ENCODE data around the gene GNGT1. TPM values are rescaled to one million over a fixed set of nuclear protein-coding genes. Genes with fewer than 3 reads are reported as not detected.
"Not testable (repeated sequence)": the region's sequence is repeated elsewhere in the genome, so short reads cannot be mapped to it uniquely, and the experiment has no call there.

The GNGT1 gene
- polyA plus RNA-seq, 3 donors from 2014 or later, result not detected

DNA sequence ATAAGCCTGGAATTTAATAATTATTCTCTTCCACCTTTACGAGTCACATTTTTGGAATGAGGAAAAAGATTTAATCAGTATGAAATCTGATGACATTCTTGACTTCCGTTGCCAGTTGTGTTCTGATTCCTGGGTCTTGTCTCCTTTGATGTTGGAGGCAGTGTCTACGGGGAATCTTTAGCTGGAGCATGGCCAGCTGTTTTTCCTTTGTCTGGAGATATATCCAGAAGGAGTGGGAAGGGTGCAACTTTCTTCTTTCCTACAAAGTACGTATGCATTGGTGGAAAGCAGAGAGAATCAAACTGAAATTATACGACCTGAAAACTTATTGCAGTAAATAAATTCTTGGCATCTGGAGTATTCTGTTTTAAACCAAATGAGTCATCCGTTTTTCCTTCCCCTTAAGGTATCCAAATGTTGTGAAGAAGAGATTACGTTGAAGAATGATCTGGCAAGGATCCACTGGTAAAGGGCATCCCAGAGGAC, 8.3 kb downstream of the GNGT1 start:
- peaks cover 0 to 1% (median 0%) of the 10 kb centered on the region in 6 donors for H3K9me3 Mint-ChIP-seq
- no peaks in the 10 kb centered on the region for H3K4me1 Mint-ChIP-seq
- DNase-seq, result no peak
- peaks cover 0 to 4% (median 0%) of the 10 kb centered on the region in 3 donors for H3K36me3 Mint-ChIP-seq
- no peak overlapping the region for H3K4me3 Mint-ChIP-seq
- no peak overlapping the region for H3K27ac Mint-ChIP-seq
- H3K27me3 Mint-ChIP-seq (ENCODE audit: low read depth in 3 of 3), result peaks cover 2 to 4% (median 4%) of the 10 kb centered on the region in 3 donors

GRCh38 chr7:93915206-93915842, 9.0 kb downstream of the GNGT1 start:
- not testable (repeated sequence) for H3K9me3 Mint-ChIP-seq; H3K4me3 Mint-ChIP-seq; H3K27me3 Mint-ChIP-seq (ENCODE audit: low read depth in 3 of 3); H3K36me3 Mint-ChIP-seq; DNase-seq; H3K4me1 Mint-ChIP-seq; H3K27ac Mint-ChIP-seq

DNA sequence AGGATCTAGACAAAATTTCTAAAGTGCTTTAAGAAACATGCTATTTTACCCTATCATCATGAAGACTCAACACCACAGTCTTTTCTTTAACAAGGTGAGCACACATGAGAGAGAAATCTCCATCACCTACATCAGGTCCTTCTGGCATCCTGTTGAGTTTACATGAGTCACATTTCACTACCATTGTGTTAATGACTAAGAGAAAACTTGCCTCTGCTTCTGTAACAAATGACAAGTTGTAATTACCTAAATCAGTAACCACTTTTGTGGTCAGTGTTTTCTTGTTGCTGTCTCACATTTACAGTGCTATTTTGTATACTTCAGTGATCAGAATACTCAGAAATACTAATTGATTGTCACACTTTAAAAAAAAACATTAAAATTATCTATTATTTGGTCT, 9.5 kb downstream of the GNGT1 start:
- not testable (repeated sequence) for DNase-seq; H3K9me3 Mint-ChIP-seq; H3K27me3 Mint-ChIP-seq (ENCODE audit: low read depth in 3 of 3); H3K4me1 Mint-ChIP-seq; H3K4me3 Mint-ChIP-seq; H3K27ac Mint-ChIP-seq; H3K36me3 Mint-ChIP-seq

DNA sequence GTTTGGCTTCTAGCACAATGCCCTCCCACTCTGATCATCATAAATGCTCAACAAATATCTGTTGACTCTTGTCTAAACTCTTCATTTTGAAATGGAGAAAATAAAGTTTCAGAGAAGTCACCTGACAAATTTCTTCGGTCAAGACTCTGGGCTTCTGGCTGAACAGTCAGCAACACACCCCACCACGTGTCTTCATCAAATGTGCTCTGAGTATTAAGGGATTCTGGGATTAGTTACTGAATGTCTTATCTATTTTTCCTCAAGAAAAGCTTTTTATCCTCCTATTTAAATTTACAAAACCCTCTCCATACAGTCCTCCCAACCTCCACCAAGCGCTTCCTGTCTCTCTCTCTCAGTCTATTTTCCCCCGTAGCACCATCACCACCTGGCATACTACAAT, 9.9 kb downstream of the GNGT1 start:
- not testable (repeated sequence) for H3K9me3 Mint-ChIP-seq, H3K4me3 Mint-ChIP-seq, H3K36me3 Mint-ChIP-seq, H3K4me1 Mint-ChIP-seq, H3K27ac Mint-ChIP-seq, DNase-seq
- H3K27me3 Mint-ChIP-seq (ENCODE audit: low read depth in 3 of 3), result peaks cover 0 to 11% (median 4%) of the 10 kb centered on the region in 3 donors

GRCh38 chr7:93920496-93921182, 14.3 kb downstream of the GNGT1 start:
- DNase-seq, result no peak
- H3K9me3 Mint-ChIP-seq, result peaks cover 0 to 1% (median 0%) of the 10 kb centered on the region in 6 donors
- H3K4me1 Mint-ChIP-seq, result peaks cover 0 to 4% of the 10 kb centered on the region in 2 donors
- no peaks in the 10 kb centered on the region for H3K36me3 Mint-ChIP-seq
- H3K27ac Mint-ChIP-seq, result no peak overlapping the region
- peaks cover 6 to 17% (median 13%) of the 10 kb centered on the region in 3 donors for H3K27me3 Mint-ChIP-seq (ENCODE audit: low read depth in 3 of 3)
- peak overlapping the region in 2 of 5 donors; percentile 38 to 72 for H3K4me3 Mint-ChIP-seq

DNA sequence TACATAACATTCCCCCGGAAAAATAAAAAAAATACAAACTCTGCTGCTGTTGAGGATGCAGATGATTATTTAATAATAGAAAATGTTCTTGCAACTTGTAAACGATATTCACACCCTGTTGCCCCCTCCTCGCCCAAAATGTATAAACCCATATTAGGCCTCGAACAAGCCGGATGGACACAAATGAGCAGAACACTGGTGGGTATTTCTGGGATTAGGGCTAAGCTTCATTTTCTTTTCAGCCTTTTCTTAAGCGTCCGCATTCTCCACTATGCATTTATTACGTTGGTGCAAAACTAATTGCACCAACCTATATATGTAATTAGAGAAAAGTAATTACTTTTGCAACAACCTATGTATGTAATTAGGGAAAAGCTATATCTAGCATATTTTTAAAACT, 14.8 kb downstream of the GNGT1 start:
- no peaks in the 10 kb centered on the region for H3K36me3 Mint-ChIP-seq
- H3K27ac Mint-ChIP-seq, result no peak overlapping the region
- H3K9me3 Mint-ChIP-seq, result peaks cover 0 to 1% (median 0%) of the 10 kb centered on the region in 6 donors
- H3K4me3 Mint-ChIP-seq, result peak overlapping the region; percentile 13 to 72 (median 54)
- DNase-seq, result no peak
- H3K4me1 Mint-ChIP-seq, result peaks cover 0 to 4% of the 10 kb centered on the region in 2 donors
- peaks cover 6 to 17% (median 13%) of the 10 kb centered on the region in 3 donors for H3K27me3 Mint-ChIP-seq (ENCODE audit: low read depth in 3 of 3)

- DNase-seq, result peak in 1 of 3 donors; percentile 16
- Mint-ChIP-seq H3K27ac (no peak within 1 kb of the TSS), H3K27me3 (ENCODE audit: low read depth in 3 of 3) (peaks cover 6 to 13% (median 9%) of the 10 kb centered on the region in 3 donors), H3K36me3 (no peaks in the 10 kb centered on the region), H3K9me3 (no peaks in the 10 kb centered on the region), H3K4me3 (peak within 1 kb of the TSS; percentile 54 to 77 (median 65)), H3K4me1 (peaks cover 0 to 4% of the 10 kb centered on the region in 2 donors)
Observed at GRCh38 chr7:93921607-93922566, 15.5 kb downstream of the GNGT1 start, which contains the start of gene GNG11. GNG11 (plus strand) TSS chr7:93921735; CDS start chr7:93922138, 403 bp downstream.

DNA sequence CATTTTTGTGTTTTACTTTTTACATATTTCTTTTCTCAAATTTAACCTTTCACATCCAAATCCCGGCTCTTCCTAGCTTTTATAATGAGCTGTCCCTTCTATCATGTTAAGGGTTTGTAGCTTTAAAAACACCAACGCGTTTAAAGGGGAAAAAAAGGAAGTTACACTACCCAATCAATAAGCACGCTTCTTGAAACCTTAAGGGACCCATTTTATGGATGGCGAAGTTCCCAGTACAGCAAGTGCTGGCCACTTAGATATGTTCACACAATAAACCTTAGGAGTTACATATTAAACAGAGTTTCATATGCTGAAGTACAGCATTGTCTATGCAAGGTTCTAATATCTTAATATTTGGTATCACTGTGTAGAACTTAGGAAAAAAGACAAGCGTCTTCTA, 16.9 kb downstream of the GNGT1 start:
- H3K27me3 Mint-ChIP-seq (ENCODE audit: low read depth in 3 of 3), result peaks cover 6 to 13% (median 9%) of the 10 kb centered on the region in 3 donors
- no peak for DNase-seq
- H3K9me3 Mint-ChIP-seq, result no peaks in the 10 kb centered on the region
- H3K4me1 Mint-ChIP-seq, result peaks cover 0 to 4% of the 10 kb centered on the region in 2 donors
- no peaks in the 10 kb centered on the region for H3K36me3 Mint-ChIP-seq
- no peak overlapping the region for H3K27ac Mint-ChIP-seq
- H3K4me3 Mint-ChIP-seq, result no peak overlapping the region

GRCh38 chr7:93923942-93924341, 17.6 kb downstream of the GNGT1 start:
- no peak for DNase-seq
- H3K27me3 Mint-ChIP-seq (ENCODE audit: low read depth in 3 of 3), result peaks cover 6 to 13% (median 9%) of the 10 kb centered on the region in 3 donors
- H3K36me3 Mint-ChIP-seq, result no peaks in the 10 kb centered on the region
- no peaks in the 10 kb centered on the region for H3K9me3 Mint-ChIP-seq
- peaks cover 0 to 4% of the 10 kb centered on the region in 2 donors for H3K4me1 Mint-ChIP-seq
- H3K4me3 Mint-ChIP-seq, result no peak overlapping the region
- H3K27ac Mint-ChIP-seq, result no peak overlapping the region

DNA sequence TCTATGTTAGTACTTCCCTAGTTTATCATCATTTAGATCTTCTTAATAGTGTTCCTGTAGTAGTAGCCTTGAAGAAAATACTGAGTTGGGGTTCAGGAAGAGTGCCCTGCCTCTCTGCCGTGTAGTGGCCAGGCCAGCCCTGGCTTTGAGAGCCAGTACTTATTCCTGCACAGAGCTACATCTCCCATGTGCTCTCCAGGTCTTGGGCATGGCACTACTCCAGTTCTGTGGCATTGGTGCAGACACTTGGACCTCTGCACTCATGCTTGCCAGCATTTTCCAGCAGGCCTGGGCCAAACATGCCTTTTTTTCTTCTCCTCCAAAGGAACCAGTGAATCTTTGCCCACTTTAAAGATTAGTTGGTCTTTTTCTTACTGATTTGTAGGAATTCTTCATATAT, 20.4 kb downstream of the GNGT1 start:
- H3K4me3 Mint-ChIP-seq, result no peak overlapping the region
- no peak overlapping the region for H3K27ac Mint-ChIP-seq
- no peak for DNase-seq
- no peaks in the 10 kb centered on the region for H3K9me3 Mint-ChIP-seq
- no peaks in the 10 kb centered on the region for H3K36me3 Mint-ChIP-seq
- peaks cover 0 to 2% of the 10 kb centered on the region in 2 donors for H3K4me1 Mint-ChIP-seq
- H3K27me3 Mint-ChIP-seq (ENCODE audit: low read depth in 3 of 3), result peaks cover 6 to 9% (median 8%) of the 10 kb centered on the region in 3 donors

GRCh38 chr7:93927585-93927984, 21.2 kb downstream of the GNGT1 start:
- H3K36me3 Mint-ChIP-seq, result no peaks in the 10 kb centered on the region
- H3K4me3 Mint-ChIP-seq, result no peak overlapping the region
- H3K27ac Mint-ChIP-seq, result no peak overlapping the region
- no peak for DNase-seq
- H3K27me3 Mint-ChIP-seq (ENCODE audit: low read depth in 3 of 3), result peaks cover 6 to 8% (median 7%) of the 10 kb centered on the region in 3 donors
- H3K9me3 Mint-ChIP-seq, result no peaks in the 10 kb centered on the region
- H3K4me1 Mint-ChIP-seq, result no peaks in the 10 kb centered on the region

DNA sequence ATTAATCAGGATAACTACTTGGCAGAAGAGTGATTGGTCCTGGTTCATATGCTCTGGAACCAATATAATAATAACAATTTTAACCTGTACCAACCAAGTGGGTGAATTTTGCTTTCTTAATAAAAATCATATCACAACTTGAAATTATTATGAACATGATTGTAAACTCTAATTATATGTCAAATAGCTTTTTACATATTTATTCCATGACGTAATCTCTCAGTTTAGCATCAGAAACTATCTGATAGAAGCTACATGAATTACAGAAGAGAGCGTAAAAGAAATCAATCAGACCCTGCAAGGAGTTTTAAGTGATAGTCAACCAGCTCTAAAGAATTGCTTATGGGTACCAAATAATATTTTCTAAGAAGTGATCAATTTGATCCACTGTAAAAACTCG, 25.3 kb downstream of the GNGT1 start:
- Mint-ChIP-seq H3K27me3 (ENCODE audit: low read depth in 3 of 3) (peaks cover 2 to 10% (median 4%) of the 10 kb centered on the region in 3 donors), H3K4me3 (no peak overlapping the region), H3K4me1 (no peaks in the 10 kb centered on the region), H3K36me3 (no peaks in the 10 kb centered on the region), H3K9me3 (peaks cover 0 to 4% (median 0%) of the 10 kb centered on the region in 6 donors), H3K27ac (no peak overlapping the region)
- DNase-seq, result no peak

GRCh38 chr7:93933156-93933555, 26.8 kb downstream of the GNGT1 start:
- Mint-ChIP-seq H3K4me3 (no peak overlapping the region), H3K36me3 (no peaks in the 10 kb centered on the region), H3K9me3 (peaks cover 0 to 4% (median 0%) of the 10 kb centered on the region in 6 donors), H3K27ac (no peak overlapping the region), H3K4me1 (no peaks in the 10 kb centered on the region), H3K27me3 (ENCODE audit: low read depth in 3 of 3) (peaks cover 3 to 10% (median 4%) of the 10 kb centered on the region in 3 donors)
- DNase-seq, result no peak

Measured in immature natural killer cell (primary cell).